Calu3 (cell line): ENCODE data around the gene NTRK2. TPM values are rescaled to one million over a fixed set of nuclear protein-coding genes. Genes with fewer than 3 reads are reported as not detected.

Experiments
- BruUV-seq: library from RNA; stranded (reverse); fragments of 400-500 nt; replicated peaks from 2 replicates; lab custom pipeline; 2021; lab: Mats Ljungman, UMichigan
- CTCF ChIA-PET: fragments of 300-600 bp; sonication (Branson Sonifier 250); formaldehyde crosslinking; loops from one replicate; lab custom pipeline; 2022; ENCODE audit warnings: antibody characterized with exemption; lab: Charles Lee
- DNase-seq: peaks from one replicate; pipeline ENCODE4 v3.0.0; 2022
- H3K27ac Mint-ChIP-seq: one replicate; pipeline ENCODE4 v1.8.0; 2022; ENCODE audit warnings: mixed read lengths; ENCODE audit not compliant: unreplicated experiment
- H3K27me3 Mint-ChIP-seq: one replicate; pipeline ENCODE4 v1.8.0; 2022; ENCODE audit warnings: mixed read lengths; ENCODE audit not compliant: unreplicated experiment
- H3K36me3 Mint-ChIP-seq: one replicate; pipeline ENCODE4 v1.8.0; 2022; ENCODE audit warnings: mild to moderate bottlenecking, moderate library complexity, mixed read lengths; ENCODE audit not compliant: insufficient read depth, unreplicated experiment
- H3K4me1 Mint-ChIP-seq: one replicate; pipeline ENCODE4 v1.8.0; 2022; ENCODE audit warnings: mild to moderate bottlenecking, low read depth, mixed read lengths; ENCODE audit not compliant: unreplicated experiment
- H3K4me3 Mint-ChIP-seq: one replicate; pipeline ENCODE4 v1.8.0; 2022; ENCODE audit warnings: mild to moderate bottlenecking, low read depth, moderate library complexity, mixed read lengths; ENCODE audit not compliant: unreplicated experiment
- H3K9me3 Mint-ChIP-seq: one replicate; pipeline ENCODE4 v1.8.0; 2022; ENCODE audit warnings: low read depth, mixed read lengths; ENCODE audit not compliant: unreplicated experiment
- CTCF ChIP-seq: fragments of 200-600 bp; IDR thresholded peaks from one replicate; pipeline ENCODE4 v1.8.0; 2022; ENCODE audit warnings: antibody characterized with exemption; ENCODE audit not compliant: unreplicated experiment
- intact Hi-C: fragments of 100-400 bp; cut with micrococcal nuclease; formaldehyde crosslinking; loops from one replicate; pipeline ENCODE4 v1.10.0; 2022; ENCODE audit not compliant: unreplicated experiment
- total RNA-seq: library from RNA; stranded (reverse); gene quantifications from 2 replicates; pipeline ENCODE4 v1.2.3, GENCODE V29; 2022

NTRK2 gene
- total RNA-seq, 1 experiment from 2014 or later: 2.1 TPM

DNA sequence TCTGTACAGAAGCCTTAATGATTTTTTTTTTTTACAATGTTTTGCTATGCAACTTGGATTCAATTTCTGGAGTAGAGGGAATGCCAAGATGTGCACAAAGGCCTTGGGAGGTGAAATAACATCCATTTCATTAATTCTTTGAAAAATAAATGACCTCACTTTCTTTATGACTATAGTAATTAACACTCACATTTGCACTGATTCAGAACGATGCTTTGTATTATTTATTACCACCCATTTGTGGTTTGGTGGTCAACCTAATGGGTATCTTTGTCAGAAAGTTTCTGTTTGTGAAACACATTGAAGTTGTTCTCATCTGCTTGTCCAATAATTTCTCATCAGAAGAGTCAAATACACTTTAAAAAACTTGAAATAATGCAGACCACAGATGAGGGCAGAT lies 169.3 kb downstream of the NTRK2 start:
- peaks cover 32% of the 10 kb centered on the region for H3K27me3 Mint-ChIP-seq
- H3K27ac Mint-ChIP-seq: no peak overlapping the region
- no peak for TF ChIP-seq CTCF
- CTCF ChIA-PET: no interaction called here
- no peaks in the 10 kb centered on the region for H3K36me3 Mint-ChIP-seq
- no peak for DNase-seq
- no TSS peak for BruUV-seq
- no peak overlapping the region for H3K4me3 Mint-ChIP-seq
- intact Hi-C loops: no loop called here
- H3K9me3 Mint-ChIP-seq: no peaks in the 10 kb centered on the region
- H3K4me1 Mint-ChIP-seq: no peaks in the 10 kb centered on the region

DNA sequence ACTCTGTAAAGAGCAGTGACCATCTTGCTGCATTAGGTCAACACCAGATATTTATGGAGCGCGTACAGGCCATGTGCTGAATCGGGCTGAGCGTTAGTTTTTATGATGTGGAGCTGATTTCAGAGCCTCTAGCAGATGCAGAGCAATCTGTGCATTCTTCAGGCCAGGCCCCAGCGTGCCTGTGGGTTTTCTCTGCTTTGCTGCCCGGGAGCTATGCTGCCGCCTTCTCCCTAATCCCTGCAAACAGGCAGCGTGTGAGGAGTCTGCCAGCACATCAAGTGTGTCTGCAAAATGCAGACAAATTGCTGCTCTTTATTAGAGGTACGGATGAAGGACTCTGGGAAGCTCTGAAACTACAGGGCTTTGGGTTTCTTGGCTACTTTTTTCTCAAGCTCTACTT lies 170.0 kb downstream of the NTRK2 start:
- Mint-ChIP-seq H3K4me1 (no peaks in the 10 kb centered on the region), H3K9me3 (no peaks in the 10 kb centered on the region), H3K27me3 (peaks cover 32% of the 10 kb centered on the region), H3K27ac (no peak overlapping the region), H3K4me3 (no peak overlapping the region), H3K36me3 (no peaks in the 10 kb centered on the region)
- no TSS peak for BruUV-seq
- CTCF ChIA-PET: no interaction called here
- TF ChIP-seq CTCF: no peak
- intact Hi-C loops: no loop called here
- no peak for DNase-seq

DNA sequence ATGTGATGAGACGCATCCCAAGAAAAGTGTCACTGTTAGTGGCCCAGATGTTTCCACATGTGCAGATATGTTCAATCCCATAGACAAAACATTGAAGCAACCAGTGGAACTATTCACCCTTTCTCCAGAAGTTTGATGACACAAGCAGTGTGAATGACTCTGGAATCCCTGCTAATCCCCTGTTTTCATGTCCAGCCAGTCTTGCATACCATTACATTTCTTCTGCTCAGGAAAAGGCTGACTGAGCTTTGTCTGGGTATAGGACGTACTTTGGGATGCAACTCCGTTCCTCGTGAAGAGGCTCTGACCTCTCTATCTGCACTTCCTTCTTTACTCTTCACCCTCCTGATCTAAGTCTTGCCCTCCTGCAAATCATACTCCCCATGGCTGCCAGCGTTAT lies 172.4 kb downstream of the NTRK2 start:
- intact Hi-C loops: no loop called here
- Mint-ChIP-seq H3K27ac (no peak overlapping the region), H3K36me3 (no peaks in the 10 kb centered on the region), H3K27me3 (peaks cover 32% of the 10 kb centered on the region), H3K4me1 (no peaks in the 10 kb centered on the region), H3K4me3 (no peak overlapping the region), H3K9me3 (no peaks in the 10 kb centered on the region)
- no peak for DNase-seq
- CTCF ChIA-PET: interaction anchor here (0.7 kb wide), 1 partner anchor 9 kb away, joined by 4 read pairs; no protein-coding TSS in a partner anchor
- BruUV-seq: no TSS peak
- no peak for TF ChIP-seq CTCF

GRCh38 chr9:84843175-84843824 lies 173.8 kb downstream of the NTRK2 start:
- Mint-ChIP-seq H3K9me3 (no peaks in the 10 kb centered on the region), H3K27me3 (peaks cover 32% of the 10 kb centered on the region), H3K4me3 (no peak overlapping the region), H3K36me3 (no peaks in the 10 kb centered on the region), H3K4me1 (no peaks in the 10 kb centered on the region), H3K27ac (no peak overlapping the region)
- intact Hi-C loops: no loop called here
- no peak for DNase-seq
- CTCF ChIA-PET: no interaction called here
- BruUV-seq: no TSS peak
- TF ChIP-seq CTCF: no peak
